Esophagus squamous epithelium (tissue), 5 donors: ENCODE data around the gene TRAF3. TPM values are rescaled to one million over a fixed set of nuclear protein-coding genes. Genes with fewer than 3 reads are reported as not detected.

Experiments
- DNase-seq: peaks from one replicate; lab custom pipeline; 2025; lab: John Stamatoyannopoulos, UW
- H3K27ac ChIP-seq, 4 donors: fragments of 200-600 bp; sonication (generic); one replicate each; pipeline ENCODE4 v1.5.1; 2016 to 2019; ENCODE audit warnings: mild to moderate bottlenecking in 1 of 4
- H3K27me3 ChIP-seq, 4 donors: fragments of 200-600 bp; sonication (generic); 1 replicate in 3 of 4; 2 replicates in 1 of 4; pipeline versions ENCODE4 v1.5.1 to v1.6.0; 2017 to 2021; ENCODE audit warnings: antibody characterized with exemption in 1 of 4
- H3K36me3 ChIP-seq, 3 donors: fragments of 200-600 bp; sonication (generic); one replicate each; pipeline ENCODE4 v1.5.1; 2016 to 2019
- H3K4me1 ChIP-seq, 3 donors: fragments of 200-600 bp; sonication (generic); one replicate each; pipeline ENCODE4 v1.5.1; 2017 to 2019
- H3K4me3 ChIP-seq, 4 donors: fragments of 200-600 bp; sonication (generic); 1 replicate in 3 of 4; 2 replicates in 1 of 4; pipeline ENCODE4 v1.5.1; 2016 to 2019; ENCODE audit warnings: mild to moderate bottlenecking in 2 of 4, moderate library complexity in 1 of 4
- H3K9me3 ChIP-seq, 3 donors: fragments of 200-600 bp; sonication (generic); one replicate each; pipeline ENCODE4 v1.5.1; 2016 to 2019
- POLR2A ChIP-seq, 4 donors: fragments of 450-650 bp; IDR thresholded peaks; one replicate each; pipeline ENCODE4 v1.6.1; 2017; ENCODE audit warnings: antibody characterized with exemption in 4 of 4, mild to moderate bottlenecking in 4 of 4, moderate library complexity in 3 of 4
- WGBS, 2 donors: methylation state at CpG; one replicate each; pipeline ENCODE4 v1.1.5; 2018; 5-methylcytosine and 5-hydroxymethylcytosine counted together
- intact Hi-C: fragments of 100-400 bp; cut with DNase I; formaldehyde crosslinking; loops from one replicate; pipeline ENCODE4 v1.15.0; 2022
- total RNA-seq, 4 donors: library from RNA; depleted of rRNA; stranded (reverse); fragments of >200 nt; gene quantifications; one replicate each; pipeline ENCODE4 v1.1.0, GENCODE V29; 2016
- TF ChIP-seq, protein P1 (sequence below), 6 experiments: fragments of 450-650 bp in 4 of 6; fragments of 200-600 bp in 2 of 6; sonication (generic) in 2 of 6; IDR thresholded peaks; one replicate each; pipeline ENCODE4 v1.5.1; 2016 to 2019; ENCODE audit warnings: antibody characterized with exemption in 6 of 6, mild to moderate bottlenecking in 4 of 6, moderate library complexity in 4 of 6
- donor health status: DM: yes; HTN: yes; CAD: no.

The TRAF3 gene
- total RNA-seq, 4 donors from 2014 or later, result 11.2 to 19.3 (median 13.2) TPM

DNA sequence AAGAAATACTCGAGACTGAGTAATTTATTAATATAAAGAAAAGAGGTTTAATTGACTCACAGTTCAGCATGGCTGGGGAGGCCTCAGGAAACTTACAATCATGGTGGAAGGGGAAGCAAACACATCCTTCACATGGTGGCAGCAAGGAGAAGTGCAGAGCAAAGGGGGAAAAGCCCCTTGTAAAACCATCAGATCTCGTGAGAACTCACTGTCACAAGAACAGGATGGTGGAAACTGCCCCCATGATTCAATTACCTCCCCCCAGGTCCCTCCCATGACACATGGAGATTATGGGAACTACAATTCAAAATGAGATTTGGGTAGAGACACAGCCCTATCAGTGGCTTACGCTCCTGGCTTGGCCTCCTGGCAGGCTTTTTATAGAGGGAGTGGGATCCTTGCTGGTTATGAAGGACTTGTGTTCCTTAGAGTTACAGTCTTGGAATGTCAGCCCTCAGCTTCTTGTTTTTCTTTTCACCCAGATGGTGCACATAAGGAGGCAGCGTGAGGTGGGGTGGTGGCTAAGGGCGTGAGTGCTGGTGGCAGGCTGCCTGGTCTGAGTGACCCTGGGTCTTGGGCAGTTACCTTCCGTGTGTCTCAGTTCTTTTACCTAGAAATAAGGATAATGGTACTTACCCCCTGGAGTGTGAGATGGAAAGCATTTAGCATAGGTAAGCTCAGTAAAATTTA is 25.7 kb downstream of the TRAF3 start:
- Histone ChIP-seq H3K9me3 (no peaks in the 10 kb centered on the region), H3K4me1 (peaks cover 3 to 33% (median 22%) of the 10 kb centered on the region in 3 donors), H3K27me3 (no peaks in the 10 kb centered on the region), H3K4me3 (no peak overlapping the region), H3K27ac (no peak overlapping the region), H3K36me3 (no peaks in the 10 kb centered on the region)
- no peak for TF ChIP-seq POLR2A (IDR thresholded peaks at IDR 0.05)
- TF ChIP-seq, protein P1, sequence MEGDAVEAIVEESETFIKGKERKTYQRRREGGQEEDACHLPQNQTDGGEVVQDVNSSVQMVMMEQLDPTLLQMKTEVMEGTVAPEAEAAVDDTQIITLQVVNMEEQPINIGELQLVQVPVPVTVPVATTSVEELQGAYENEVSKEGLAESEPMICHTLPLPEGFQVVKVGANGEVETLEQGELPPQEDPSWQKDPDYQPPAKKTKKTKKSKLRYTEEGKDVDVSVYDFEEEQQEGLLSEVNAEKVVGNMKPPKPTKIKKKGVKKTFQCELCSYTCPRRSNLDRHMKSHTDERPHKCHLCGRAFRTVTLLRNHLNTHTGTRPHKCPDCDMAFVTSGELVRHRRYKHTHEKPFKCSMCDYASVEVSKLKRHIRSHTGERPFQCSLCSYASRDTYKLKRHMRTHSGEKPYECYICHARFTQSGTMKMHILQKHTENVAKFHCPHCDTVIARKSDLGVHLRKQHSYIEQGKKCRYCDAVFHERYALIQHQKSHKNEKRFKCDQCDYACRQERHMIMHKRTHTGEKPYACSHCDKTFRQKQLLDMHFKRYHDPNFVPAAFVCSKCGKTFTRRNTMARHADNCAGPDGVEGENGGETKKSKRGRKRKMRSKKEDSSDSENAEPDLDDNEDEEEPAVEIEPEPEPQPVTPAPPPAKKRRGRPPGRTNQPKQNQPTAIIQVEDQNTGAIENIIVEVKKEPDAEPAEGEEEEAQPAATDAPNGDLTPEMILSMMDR (IDR thresholded peaks at IDR 0.05), result no peak
- no peak for DNase-seq
- intact Hi-C loops, result no loop called here
- WGBS, 2 donors, result 78 to 84% methylated on average over 6 of the region's 6 CpGs

DNA sequence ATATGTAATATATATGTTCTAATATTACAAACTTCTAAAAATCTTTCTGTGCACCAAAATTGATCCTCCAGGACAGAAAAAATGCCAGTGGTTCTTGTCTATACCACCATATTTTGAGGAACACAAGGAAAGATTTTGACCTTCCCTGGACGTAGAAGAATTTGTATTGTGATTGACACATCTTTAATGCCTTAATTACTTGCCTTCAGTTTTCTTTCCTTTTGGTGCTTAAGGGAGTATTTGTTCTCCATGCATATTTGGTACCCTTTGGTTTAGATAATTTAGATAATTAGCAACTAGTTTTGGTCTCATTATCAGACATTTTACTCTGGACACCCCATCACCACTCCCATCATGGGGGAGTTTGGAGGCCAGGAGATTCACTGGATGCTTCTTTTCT is 27.6 kb downstream of the TRAF3 start:
- intact Hi-C loops, result no loop called here
- H3K27me3 ChIP-seq, result no peaks in the 10 kb centered on the region
- DNase-seq, result no peak
- TF ChIP-seq, protein P1 (IDR thresholded peaks at IDR 0.05), result no peak
- TF ChIP-seq POLR2A (IDR thresholded peaks at IDR 0.05), result no peak
- no peak overlapping the region for H3K27ac ChIP-seq
- H3K36me3 ChIP-seq, result no peaks in the 10 kb centered on the region
- WGBS, 2 donors, result 64 to 74% methylated on average over 1 of the region's 1 CpG
- peaks cover 3 to 21% (median 13%) of the 10 kb centered on the region in 3 donors for H3K4me1 ChIP-seq
- H3K4me3 ChIP-seq, result no peak overlapping the region
- no peaks in the 10 kb centered on the region for H3K9me3 ChIP-seq

DNA sequence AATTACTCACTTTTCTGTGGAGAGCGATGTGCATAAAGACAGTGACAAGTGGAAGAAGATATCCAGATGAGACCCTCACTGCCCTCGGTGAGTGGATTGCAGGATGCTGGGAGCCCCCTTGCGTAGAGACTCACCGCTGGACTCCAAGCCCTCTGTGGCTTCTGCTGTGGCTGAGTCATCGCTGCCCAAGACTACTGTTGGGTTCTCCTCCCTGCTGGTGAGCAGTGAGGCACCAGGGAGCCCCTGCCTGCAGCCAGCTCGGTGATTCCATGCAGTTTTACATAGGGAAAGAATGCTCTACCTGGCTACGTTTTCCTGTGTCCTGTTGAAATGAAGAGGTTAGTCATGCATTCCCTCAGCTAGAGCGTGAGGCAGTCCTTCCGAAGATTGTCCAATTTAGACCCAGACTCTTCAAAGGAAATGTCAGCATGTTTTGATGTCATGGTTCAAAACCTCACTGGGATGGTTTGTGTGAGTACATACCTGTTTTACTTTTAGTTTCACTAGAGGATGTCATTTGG is 28.2 kb downstream of the TRAF3 start:
- Histone ChIP-seq H3K4me1 (peaks cover 3 to 16% (median 10%) of the 10 kb centered on the region in 3 donors), H3K36me3 (no peaks in the 10 kb centered on the region), H3K27me3 (no peaks in the 10 kb centered on the region), H3K27ac (peak overlapping the region in 1 of 4 donors; percentile 58), H3K4me3 (peak overlapping the region in 1 of 4 donors; percentile 15), H3K9me3 (no peaks in the 10 kb centered on the region)
- WGBS, 2 donors, result 68 to 88% methylated on average over 6 to 9 of the region's 9 CpGs
- intact Hi-C loops, result no loop called here
- no peak for DNase-seq
- TF ChIP-seq, protein P1 (IDR thresholded peaks at IDR 0.05), result no peak
- TF ChIP-seq POLR2A (IDR thresholded peaks at IDR 0.05), result no peak

DNA sequence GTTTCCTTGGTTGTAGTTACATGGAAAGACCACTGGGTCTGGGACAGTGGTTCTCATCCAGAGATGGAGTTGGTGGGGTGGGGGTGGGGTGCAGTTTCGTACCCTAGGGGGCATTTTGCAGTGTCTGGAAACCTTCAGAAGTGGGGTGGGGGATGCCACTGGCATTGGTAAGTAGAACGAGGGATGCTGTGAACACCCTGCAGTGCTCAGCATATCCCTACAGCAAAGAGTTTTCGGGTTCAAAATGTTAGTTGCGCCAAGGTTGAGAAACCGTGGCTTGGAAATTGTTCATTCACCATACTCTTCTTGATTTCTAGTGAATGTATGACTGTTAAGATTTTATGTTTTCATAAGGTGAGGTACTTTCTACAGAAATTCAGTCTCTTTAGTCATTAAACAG is 28.7 kb downstream of the TRAF3 start:
- WGBS, 2 donors, result 84 to 88% methylated on average over 4 to 5 of the region's 5 CpGs
- intact Hi-C loops, result no loop called here
- no peaks in the 10 kb centered on the region for H3K27me3 ChIP-seq

DNA sequence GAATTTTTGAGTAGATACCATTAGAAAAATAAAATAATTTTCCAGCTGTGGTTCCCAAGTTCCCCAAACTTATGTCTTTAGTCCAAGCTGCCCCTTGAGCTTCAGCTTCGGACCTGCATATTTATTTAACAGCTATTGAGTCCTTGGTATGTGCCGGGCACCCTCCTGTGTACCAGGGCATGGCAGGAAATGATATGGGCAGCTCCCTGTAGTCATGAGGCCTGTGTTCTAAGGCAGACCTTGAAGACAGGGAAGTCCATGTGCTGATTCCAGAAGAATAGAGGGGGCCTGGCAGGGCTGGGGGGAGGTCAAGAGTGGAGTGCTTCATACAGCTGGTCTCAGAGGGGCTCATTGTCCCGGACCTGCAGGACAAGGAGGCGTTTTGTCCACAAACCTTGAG is 29.2 kb downstream of the TRAF3 start:
- Histone ChIP-seq H3K4me1 (peaks cover 3 to 16% (median 10%) of the 10 kb centered on the region in 3 donors), H3K27ac (peak overlapping the region in 2 of 4 donors; percentile 13 to 44), H3K9me3 (no peaks in the 10 kb centered on the region), H3K36me3 (no peaks in the 10 kb centered on the region), H3K4me3 (no peak overlapping the region), H3K27me3 (no peaks in the 10 kb centered on the region)
- intact Hi-C loops, result no loop called here
- no peak for DNase-seq
- WGBS, 2 donors, result 70 to 87% methylated on average over 3 to 4 of the region's 4 CpGs
- no peak for TF ChIP-seq POLR2A (IDR thresholded peaks at IDR 0.05)
- TF ChIP-seq, protein P1 (IDR thresholded peaks at IDR 0.05), result no peak

More for the DNA sequence above, 28.7 kb downstream of the TRAF3 start:
- TF ChIP-seq, protein P1 (IDR thresholded peaks at IDR 0.05), result no peak
- no peak for TF ChIP-seq POLR2A (IDR thresholded peaks at IDR 0.05)
- Histone ChIP-seq H3K9me3 (no peaks in the 10 kb centered on the region), H3K36me3 (no peaks in the 10 kb centered on the region), H3K4me3 (no peak overlapping the region), H3K27ac (peak overlapping the region in 1 of 4 donors; percentile 13), H3K4me1 (peaks cover 3 to 16% (median 10%) of the 10 kb centered on the region in 3 donors)
- no peak for DNase-seq
